Adipose tissue (tissue), 3 donors: ENCODE results near the gene SETD5. TPM values are rescaled to one million over a fixed set of nuclear protein-coding genes. Genes with fewer than 3 reads are reported as not detected.
"Not testable (repeated sequence)": the region's sequence is repeated elsewhere in the genome, so short reads cannot be mapped to it uniquely, and the experiment has no call there.

Source experiments
- H3K27ac ChIP-seq: one replicate; pipeline ENCODE4 v1.5.1; 2013; ENCODE audit warnings: low read depth, low read length
- WGBS, 3 donors: extraction: QIAGEN DNeasy Blood & Tissue Kit; methylation state at CpG; one replicate each; pipeline ENCODE4 v1.1.7; 2013; 5-methylcytosine and 5-hydroxymethylcytosine counted together
- polyA plus RNA-seq, 3 donors: library from polyadenylated mRNA; stranded (reverse); fragments of 200-250 nt; gene quantifications; one replicate each; pipeline ENCODE4 v1.2.3, GENCODE V29; 2013
- donor health status: healthy with polysubstance abuse.
- donor health status: Bipolar disorder and iron deficiency.
- donor health status: healthy.

Gene SETD5
- polyA plus RNA-seq, 3 donors: 15.6 to 32.4 (median 28.3) TPM

DNA sequence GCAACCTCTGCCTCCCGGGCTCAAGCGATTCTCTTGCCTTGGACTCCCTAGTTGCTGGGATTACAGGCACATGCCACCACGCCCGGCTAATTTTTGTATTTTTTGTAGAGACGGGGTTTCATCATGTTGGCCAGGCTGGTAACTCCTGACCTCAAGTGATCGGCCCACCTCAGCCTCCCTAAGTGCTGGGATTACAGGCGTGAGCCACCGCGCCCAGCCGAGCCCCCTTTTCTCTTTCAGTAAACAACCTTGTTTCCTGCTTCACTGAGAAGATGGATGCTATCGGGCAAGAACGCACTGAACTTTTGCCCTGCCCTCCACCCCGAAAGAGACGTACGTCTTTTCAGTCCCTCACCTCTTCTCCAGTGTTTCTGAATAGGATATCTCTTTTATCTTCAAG is 96.6 kb downstream of the SETD5 start:
- WGBS, 3 donors: 88 to 94% (median 94%) methylated on average over 15 of the region's 15 CpGs
- H3K27ac ChIP-seq: not testable (repeated sequence)

DNA sequence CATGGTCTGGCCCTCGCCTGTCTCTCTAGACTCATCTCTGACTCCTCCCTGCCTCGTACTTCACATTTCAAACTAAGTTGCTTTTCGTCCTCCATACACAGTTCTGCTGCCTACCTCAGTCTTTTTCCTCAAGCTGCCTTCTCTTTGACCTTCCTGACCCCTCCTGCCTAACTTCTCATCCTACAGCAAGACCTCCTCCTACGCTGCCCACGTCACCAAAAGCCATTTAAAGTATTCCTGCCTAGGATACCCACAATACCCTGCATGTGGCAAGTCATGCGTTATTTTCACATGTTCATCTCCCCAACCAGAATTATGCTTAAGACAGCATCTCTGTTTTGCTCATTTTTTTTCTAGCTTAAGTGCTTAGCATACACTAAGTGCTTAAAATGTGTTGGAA is 99.5 kb downstream of the SETD5 start:
- 74 to 79% (median 77%) methylated on average over 6 of the region's 6 CpGs for WGBS, 3 donors
- no peak overlapping the region for H3K27ac ChIP-seq

DNA sequence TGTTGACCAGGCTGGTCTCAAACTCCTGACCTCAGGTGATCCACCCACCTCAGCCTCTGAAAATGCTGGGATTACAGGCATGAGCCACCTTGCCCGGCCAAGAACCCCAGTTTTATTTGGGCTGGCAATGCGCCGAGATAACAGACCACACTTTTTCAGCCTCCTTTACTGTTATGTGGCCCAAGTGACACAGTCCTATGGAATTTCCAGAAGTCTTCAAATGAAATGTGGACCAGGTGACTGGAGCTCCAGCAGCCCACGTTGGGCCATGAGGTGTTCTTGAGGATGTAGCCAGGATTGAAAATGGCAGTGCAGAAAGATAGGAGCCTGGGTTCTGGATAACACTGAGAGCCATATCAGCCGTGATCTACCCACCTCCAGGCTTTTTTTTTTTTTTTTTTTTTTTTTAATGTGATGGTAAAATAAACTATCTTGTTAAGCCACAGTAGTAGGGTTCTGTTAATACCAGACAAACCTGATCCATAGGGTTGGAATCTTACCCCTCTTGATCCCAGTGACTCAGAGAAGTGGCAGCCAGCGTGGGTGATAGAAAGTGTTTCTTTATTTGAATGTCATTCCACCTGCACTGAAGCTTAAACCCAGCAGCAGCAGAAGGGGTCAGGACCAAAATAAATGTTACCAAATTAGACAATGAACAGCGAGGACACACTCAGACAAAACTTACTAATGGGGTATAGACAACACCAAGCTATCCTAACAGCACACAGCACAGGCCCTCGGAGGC is 100.6 kb downstream of the SETD5 start:
- H3K27ac ChIP-seq: no peak overlapping the region
- WGBS, 3 donors: 87 to 89% (median 88%) methylated on average over 8 of the region's 8 CpGs

DNA sequence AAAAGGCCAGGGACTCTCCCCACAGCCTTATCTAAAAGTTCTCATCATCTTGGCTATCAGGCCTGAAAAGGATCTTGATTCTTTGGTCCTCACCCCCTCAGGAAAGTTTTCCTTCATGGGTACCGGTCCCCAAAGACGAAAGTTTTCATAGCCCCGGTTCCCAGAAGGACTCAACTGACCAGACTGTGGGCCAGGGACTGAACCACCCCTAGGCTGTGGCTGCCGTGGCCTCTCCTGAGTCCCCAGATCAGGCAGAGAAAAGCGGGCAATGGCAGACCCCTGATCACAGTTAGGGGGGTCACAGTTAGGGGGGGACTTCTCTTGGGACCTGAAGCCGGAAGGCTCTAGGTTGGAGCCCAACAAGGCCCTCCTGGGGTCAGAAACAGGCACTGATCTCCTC is 101.4 kb downstream of the SETD5 start:
- H3K27ac ChIP-seq: no peak overlapping the region
- WGBS, 3 donors: 84 to 89% (median 87%) methylated on average over 6 of the region's 6 CpGs

DNA sequence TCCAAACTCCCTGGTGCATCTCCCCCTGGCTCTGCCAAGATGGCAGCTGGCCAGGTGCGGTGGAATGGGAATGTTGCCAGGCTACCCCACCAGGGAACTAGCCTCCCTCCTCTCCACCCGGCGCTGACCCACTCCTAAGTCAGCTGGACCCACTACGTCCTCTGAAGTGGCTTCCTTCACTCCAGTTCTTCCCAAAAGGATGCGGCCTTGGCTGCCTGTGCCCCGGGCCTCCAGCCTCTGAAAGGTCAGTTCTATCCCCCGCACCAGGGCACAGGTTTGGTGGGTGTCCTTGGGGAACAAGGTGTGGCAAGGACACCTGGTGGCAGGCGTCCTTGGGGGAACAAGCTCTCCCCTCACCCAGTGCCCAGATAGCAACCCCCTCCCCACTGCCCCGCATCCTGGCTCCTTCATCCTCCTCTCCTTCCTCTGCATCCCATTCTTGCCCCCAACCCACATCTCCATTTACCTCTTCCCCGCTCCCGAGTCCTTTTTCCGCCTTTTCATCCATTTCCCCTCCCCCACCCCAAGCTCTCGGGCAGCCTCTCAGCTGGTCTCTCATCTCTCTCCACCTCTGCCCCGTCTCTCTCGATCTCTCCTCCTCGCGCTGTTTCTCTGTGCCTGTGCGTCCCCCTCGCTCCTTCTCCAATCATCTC is 102.2 kb downstream of the SETD5 start:
- 21 to 28% (median 22%) methylated on average over 19 of the region's 19 CpGs for WGBS, 3 donors
- H3K27ac ChIP-seq: no peak overlapping the region

DNA sequence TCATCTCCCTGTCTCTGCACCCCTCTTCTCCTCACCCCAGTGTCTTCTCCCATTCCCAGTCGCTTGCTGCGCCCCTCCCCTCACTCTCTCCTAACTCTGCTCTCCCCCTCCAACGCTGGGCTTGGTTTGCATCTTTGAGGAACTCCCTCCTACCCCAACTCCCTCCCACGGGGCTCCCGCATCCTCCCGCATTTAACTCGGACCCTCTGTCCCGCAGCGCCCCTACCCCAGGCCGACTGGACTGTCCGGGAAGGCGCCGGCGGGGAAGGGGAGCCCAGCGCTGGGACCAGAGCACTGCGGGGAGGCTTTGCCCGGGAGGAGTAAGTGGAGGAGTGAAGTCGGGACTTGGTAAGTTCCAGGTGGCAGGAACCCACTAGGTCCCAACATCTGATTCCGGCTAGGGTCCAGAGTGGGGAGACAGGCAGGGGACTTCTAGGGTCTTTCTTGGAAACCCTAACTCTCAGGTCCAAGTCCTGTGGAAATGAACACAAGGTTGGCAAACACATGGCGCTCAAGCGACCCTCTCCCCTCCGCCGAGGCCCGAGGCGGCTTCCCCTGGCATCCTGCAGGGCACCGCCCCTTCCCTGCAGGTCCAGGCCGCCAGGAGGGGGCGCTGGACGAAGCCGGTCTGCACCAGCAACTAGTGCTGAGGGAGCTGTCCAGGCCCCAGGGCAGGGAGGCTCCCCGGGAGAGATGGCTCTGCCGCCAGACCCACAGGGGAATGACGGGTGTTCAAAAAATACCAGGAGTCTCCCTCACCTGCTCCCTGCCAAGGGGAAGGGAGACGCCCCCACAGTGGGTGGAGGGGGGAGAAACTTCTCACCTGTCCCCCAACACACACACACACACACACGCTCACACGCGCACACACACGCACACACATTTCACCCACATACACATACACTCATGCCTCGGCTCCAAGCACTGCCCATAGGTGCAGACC is 103.0 kb downstream of the SETD5 start:
- 12 to 14% (median 12%) methylated on average over 37 to 39 of the region's 39 CpGs for WGBS, 3 donors
- H3K27ac ChIP-seq: no peak overlapping the region

DNA sequence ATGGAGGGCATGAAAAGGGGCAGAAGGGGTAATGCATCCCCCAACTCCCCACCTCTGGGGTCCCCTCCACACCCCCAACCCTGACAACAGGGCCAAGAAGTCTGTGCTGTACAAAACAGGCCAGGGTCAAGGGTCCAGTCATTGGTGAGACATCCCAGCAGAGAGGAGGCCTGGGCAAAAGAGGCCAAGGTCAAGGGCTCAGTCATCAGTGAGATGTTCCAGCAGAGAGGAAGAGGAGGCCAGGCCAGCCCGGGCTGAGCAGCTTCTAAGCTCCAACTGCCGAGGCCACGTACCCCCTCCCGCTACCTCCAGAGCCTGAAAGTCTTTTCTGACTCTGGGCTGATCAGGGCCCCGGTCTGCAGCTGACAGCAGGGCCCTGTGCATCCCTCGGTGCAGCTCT is 103.8 kb downstream of the SETD5 start:
- WGBS, 3 donors: 68 to 71% (median 69%) methylated on average over 6 of the region's 6 CpGs
- no peak overlapping the region for H3K27ac ChIP-seq

DNA sequence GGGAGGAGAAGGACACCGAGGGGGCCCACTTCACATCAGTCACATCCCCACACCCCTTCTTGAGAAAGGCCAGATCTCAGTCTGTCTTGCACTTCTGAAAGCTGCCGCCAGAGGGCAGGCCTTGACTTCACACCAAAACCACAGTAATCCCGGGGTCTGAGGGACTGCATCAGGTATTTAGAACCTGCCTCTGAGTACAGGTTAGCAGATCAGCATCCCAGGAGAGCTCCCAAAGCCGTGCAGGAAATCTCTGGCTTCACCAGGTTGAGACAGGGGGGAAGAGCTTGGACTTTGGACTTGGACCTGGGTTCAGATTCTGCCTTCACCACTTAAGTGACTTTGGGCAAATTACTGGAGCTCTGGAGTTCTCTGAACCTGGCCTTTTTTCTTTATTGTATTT is 105.9 kb downstream of the SETD5 start:
- 2 to 4% (median 3%) methylated on average over 4 of the region's 4 CpGs for WGBS, 3 donors
- no peak overlapping the region for H3K27ac ChIP-seq

DNA sequence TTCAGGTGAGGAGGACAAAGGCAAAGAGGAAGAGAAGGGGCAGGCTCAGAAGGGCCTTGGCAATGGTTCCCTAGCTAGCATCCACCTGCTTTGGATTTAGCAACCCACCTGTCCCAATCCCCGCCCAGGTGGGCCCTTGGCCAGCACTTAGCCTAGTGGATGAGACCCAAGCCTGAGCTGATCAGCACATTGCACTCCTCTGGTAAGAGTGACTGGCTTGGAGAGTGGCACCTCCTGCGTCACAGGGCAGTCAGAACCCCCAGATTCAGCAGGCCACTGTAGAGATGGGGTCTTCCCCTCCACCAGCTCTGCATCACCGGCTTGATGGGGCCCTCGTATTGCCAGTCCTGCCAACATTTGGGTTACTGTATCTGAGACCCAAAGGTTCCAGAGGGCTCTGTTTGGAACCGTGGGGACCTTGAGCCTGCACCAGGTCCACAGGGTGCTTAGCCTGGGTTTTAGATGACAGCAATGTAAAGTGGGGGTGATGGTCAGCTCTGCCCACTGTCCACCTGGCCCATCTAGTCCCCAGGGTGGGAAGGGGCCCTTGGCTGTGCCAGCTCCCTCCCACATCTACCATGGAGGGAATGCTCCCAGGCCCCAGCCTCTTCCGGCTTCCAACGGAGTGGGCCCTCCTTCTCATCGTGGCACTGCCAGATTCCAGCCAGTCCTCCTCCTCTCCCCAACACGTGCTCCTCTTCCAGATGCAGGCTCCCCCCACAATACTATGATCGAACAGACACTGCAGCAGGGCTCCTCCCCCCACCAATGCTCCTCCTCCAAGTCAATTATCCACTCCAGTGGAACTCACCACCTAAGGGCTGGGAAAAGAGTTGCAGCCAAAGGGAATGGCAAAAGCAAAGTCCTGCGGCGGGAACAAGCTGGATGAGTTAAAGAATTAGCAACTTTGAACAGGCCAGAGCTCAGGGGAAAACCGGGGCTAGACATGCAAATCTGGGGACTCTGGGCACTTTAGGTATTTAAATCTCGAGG is 110.5 kb downstream of the SETD5 start:
- 57 to 63% (median 60%) methylated on average over 14 of the region's 14 CpGs for WGBS, 3 donors
- H3K27ac ChIP-seq: no peak overlapping the region

DNA sequence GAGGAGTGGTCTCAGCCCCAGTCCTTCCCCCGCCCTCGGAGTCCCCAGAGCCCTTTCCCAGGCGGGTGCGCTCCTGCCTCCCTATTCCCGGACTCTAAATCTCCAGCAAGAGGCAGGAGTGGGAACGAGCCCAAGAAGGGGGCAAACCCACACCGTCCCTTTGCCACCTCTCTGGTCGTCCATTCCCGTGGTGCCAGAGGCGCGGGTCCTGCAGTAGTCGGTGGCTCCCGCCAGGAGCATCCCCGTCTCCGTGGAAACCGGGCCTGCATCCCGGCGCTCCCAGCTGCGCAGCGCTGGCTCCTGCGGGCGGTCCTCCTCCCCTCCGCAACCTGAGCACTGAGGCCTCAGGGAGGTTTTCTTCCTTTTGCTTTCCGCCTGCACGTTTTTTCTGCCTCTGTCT is 111.4 kb downstream of the SETD5 start:
- WGBS, 3 donors: 13 to 15% (median 13%) methylated on average over 22 to 25 of the region's 25 CpGs
- H3K27ac ChIP-seq: no peak overlapping the region

DNA sequence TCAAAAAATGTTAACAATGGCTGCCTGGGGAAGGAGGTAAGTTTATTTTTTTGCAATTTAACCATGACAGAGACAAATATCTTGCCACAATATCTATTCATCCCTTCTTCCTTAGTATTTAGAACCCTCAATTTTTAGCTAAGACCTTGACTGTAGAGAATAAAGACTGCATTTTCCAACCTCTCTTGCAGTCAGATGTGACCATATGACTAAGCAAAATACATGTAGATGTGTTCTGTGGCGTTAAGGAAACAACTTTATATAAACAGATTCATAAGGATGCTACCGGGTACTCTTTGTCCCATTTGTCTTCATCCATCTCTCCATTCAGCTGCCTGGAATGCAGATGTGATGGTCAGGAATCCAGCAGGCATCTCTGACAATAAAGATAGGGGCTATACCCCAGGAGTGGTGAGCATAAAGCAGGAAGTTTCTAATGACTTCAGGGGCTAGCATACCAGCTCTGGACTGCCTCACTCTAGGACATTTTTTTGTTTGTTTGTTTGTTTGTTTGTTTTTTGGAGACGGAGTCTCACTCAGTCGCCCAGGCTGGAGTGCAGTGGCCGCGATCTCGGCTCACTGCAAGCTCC is 115.1 kb downstream of the SETD5 start:
- no peak overlapping the region for H3K27ac ChIP-seq
- WGBS, 3 donors: 64% methylated on average over 7 of the region's 7 CpGs

DNA sequence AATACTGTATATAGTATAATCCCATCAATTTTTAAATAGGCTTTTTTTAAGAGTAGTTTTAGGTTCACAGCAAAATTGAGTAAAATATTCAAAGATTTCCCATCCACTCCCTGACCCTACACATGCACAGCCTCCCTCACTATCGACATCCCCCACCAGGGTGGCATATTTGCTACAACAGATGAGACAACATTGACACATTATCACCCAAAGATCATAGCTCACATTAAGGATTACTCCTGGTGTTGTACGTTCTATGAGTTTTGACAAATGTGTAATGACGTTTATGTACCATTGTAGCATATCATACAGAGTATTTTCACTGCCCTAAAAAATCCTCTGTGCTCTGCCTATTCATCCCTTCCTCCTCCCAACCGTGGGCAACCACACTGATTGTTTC is 116.9 kb downstream of the SETD5 start:
- no peak overlapping the region for H3K27ac ChIP-seq
- 55 to 77% (median 71%) methylated on average over 4 of the region's 4 CpGs for WGBS, 3 donors

DNA sequence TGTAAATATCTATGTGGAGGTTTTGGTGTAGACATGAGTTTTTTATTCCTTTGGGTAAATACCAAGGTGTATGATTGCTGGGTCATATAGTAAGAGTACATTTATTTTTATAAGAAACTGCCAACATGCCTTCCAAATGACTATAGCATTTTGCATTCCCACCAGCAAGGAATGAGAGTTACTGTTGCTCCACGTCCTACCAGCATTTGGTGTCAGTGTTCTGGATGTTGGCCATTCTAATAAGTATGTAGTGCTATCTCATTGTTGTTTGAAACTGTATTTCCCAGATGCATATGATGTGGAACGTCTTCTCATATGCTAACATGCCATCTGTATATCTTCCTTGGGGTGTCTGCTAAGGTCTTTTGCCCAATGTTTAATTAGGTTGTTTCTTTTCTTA is 117.5 kb downstream of the SETD5 start:
- H3K27ac ChIP-seq: no peak overlapping the region
- 50 to 65% (median 63%) methylated on average over 2 of the region's 2 CpGs for WGBS, 3 donors

DNA sequence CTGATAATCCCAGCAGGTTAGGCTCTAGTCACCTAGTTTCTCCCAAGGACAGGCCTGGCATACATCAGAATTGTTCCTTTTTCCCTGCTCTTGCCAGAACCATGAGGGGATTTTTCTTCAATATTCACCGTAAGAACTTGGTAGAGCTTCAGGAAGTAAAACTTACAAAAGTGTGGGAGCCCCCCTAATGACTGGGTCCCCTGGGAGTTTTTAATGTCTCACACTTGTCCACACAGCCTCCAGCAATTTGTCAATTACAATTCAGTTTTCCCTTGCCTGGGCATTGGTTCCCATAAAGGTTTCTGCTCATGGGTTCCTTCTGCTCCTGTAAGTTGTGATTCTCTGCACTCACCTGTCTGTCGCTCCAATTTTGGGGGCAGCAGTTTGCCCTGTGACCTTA is 127.7 kb downstream of the SETD5 start:
- 70 to 79% (median 76%) methylated on average over 2 of the region's 2 CpGs for WGBS, 3 donors
- no peak overlapping the region for H3K27ac ChIP-seq
